ENCODE measurements around the gene KAZN.
"Not testable (repeated sequence)": the region's sequence is repeated elsewhere in the genome, so short reads cannot be mapped to it uniquely, and the experiment has no call there.

The KAZN gene

GRCh38 chr1:14962407-14962806 lies 363.9 kb downstream of the KAZN start:
- no peak for DNase-seq

GRCh38 chr1:14963791-14964710 lies 365.6 kb downstream of the KAZN start:
- DNase-seq, result not testable (repeated sequence)

- DNase-seq, result no peak
These were observed 366.2 kb downstream of the KAZN start for GRCh38 chr1:14964711-14965055.

DNA sequence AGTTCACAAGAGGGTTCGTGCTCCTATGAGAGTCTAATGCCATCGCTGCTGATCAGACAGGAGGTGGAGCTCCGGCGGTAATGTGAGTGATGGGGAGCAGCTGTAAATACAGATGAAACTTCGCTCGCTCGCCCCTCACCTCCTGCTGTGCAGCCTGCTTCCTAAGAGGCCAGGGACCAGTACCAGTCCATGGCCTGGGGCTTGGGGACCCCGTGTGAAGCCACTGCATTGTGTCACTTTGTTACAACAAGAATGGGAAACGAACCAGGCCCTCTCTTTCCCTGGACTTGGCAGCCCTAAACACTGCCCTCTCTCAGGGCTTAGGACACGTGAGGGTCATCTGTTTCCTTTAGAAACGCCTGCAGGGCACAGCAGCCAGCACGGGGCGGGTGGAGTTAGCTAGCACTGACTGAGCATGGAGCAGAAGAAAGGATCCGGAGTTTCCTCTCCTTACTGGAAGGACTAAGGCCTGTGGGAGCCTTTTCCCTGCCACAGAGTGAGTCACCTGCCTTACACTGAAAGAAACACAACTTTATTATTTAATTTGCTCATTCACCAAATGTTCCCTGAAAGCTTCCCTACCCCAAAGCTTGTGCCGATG lies 369.9 kb downstream of the KAZN start:
- DNase-seq, result no peak

DNA sequence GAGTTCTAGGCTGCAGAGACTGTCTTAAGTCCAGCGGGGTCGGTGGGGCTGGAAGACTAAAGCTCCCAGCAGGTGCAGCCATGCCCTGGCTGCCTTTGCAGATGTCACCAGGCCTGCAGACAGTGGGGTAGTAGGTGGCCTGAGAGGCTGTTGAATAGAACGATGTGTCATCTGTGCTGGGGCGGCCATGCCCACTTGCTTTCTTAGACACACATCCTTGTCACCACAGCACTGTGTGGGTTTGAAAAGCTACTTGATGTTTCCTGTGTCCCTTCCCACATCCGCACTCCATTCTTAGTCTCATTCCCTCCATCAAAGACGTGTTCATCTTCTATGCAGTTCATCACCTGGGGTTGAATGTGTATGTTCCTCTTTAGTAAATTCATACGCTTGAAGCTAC lies 370.5 kb downstream of the KAZN start:
- DNase-seq, result peak; percentile 11

DNA sequence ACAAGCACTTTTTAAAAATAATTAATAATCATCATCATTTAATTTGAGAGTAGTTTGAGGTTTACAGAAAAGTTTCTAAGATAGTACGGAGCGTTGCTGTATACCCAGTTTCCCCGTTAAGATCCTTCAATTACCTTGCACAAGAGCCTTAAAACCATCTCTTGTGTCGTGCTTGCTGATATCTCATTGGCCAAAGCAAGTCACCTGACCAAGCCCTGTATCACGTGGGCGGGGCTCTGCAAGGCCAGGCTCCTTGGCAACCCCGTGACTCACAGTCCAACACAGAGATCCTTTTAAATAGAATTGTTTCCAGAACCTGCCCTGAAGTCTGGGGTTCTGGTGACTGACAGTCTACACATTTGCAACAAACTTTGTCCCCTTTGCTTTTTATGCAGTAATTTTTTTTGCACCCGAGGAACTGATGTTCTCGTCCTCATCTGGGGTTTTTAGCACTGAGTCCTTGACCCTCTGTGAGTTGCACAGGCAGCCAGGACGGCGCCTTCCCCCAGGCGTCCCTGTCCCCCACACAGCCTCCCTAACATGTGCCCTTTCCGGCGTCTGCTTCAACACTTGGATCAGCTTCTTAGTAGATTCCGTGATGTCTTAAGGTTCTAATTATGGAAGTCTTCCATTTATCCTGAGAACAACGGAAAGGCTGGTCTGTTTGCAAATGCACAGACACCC lies 371.8 kb downstream of the KAZN start:
- no peak for DNase-seq

- no peak for DNase-seq
These were observed 372.3 kb downstream of the KAZN start for GRCh38 chr1:14970799-14971141.

- DNase-seq, result no peak
These were observed 372.7 kb downstream of the KAZN start for GRCh38 chr1:14971221-14971620.

DNA sequence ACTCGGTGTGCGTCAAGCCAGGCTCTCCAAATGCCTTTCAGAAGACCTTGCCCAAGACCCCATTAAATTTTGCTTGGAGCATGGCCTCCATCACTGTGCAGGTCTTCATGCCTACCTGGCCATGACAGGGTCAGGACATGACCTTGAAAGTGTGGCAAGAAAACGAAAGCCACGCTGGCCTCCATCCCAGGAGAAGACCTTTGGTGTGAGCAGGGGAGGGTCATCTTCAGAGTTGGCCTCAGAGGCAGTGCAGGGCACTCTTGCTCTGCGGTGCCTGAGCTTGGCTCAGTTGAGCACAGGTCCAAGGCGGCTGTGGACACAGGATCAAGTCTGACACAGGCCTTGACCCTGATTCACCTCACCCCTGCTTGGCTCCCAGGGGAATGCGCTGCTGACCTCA lies 373.6 kb downstream of the KAZN start:
- no peak for DNase-seq

DNA sequence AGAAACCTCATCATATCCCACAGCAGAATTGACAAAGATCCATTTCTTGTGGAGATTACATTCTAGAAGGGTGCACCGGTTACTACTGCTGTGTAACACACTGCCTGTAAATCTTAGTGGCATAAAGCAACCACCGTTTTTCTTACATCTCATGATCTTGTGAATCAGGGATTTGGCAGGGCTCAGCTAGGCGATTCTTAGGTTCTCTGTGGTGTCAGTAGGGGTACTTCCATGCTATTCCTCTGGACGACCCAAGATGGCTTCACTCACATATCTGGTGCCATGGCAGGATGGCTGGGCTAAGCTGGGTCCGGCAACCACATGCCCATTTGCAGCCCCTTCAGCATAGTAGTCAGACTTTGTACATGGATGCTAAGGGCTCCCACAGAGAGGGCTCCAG lies 375.3 kb downstream of the KAZN start:
- no peak for DNase-seq

GRCh38 chr1:14974361-14974760 lies 375.9 kb downstream of the KAZN start:
- no peak for DNase-seq

DNA sequence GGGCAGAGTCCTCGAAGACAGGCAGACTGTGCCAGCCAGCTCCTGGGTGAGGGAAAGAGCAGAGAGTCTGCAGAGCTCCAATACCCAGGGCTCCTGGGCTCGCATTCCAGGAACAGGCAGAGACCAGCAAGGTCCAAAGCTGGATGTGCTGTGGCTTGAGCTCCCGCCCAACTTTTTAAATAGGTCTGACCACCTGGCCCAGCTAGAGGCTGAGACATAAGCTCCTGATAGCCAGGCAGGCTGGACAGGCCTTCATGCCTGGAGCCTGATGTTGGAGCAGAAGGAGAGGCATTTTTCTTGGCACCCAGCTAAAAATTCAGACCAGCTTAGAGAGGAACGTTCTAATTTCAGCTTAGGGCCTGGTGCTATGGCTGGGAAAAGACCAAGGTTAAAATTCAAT lies 376.6 kb downstream of the KAZN start:
- DNase-seq, result no peak

- no peak for DNase-seq
These were observed 377.8 kb downstream of the KAZN start for GRCh38 chr1:14976256-14976655.

- no peak for DNase-seq
These were observed 378.9 kb downstream of the KAZN start for GRCh38 chr1:14977338-14977931.

DNA sequence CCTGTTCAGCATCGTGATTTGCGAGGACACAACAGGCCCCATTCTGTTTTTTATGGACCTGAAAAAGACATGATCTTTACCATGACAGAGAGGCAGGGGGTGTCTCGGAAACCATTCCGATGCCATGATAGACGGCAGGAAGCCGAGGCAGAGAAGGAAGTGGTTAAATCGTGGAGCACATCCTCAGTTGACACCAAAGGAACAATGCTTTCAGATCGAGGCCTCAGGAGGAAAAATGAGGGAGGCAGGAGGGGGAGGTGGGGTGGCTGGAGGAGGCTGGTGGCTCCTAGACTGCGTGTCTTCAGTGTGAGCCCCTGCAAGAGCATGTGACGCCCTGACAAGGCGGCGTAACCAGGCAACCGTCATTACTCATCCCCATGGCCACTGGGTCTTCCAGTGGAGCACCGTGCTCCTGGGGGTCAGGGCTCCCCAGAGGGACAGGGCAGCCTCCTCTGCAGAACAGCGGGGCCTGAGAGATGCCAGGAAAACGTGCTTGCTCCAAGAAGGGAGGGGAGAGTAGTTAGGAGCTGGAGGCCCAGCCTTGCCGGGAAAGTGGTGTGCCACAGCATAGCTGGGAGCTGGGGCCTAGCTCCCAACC lies 382.2 kb downstream of the KAZN start:
- DNase-seq, result no peak

DNA sequence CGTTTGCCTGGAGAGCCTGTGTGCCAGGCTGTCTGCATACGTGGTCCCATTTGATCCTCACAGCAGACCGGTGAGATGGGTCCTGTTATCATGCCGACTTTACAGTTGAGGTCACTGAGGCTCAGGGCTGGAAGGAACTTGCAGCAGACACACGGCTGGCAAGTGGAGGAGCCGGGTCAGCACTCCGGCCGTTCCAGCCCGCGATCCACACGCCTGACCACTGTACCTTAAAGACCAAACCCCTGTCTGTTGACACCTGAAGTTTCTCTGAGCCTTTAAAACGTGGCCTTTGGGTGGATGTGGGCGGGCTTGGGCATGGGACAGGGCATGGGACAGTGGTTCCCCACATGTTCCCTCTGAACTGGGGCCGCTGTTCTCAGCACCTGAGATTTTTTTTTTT lies 383.5 kb downstream of the KAZN start:
- no peak for DNase-seq

DNA sequence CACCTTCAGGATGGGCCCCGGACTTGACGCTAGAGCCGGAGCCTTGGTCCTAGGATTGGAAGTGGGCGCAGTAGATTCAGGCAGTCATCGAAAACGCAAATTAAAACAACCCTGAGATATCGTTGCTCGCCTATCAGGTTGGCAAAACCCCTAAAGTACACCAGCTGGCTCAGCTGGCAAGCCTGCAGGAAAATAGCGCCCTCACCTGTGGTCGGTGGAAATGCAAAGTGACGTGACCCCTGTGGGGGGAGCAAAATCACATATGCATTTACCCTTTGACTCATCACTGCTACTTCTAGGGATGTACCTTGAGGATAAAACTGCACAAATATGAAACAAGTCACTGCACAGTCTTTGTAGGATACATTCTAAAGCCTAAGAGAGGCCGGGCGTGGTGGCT lies 384.8 kb downstream of the KAZN start:
- DNase-seq, result no peak

DNA sequence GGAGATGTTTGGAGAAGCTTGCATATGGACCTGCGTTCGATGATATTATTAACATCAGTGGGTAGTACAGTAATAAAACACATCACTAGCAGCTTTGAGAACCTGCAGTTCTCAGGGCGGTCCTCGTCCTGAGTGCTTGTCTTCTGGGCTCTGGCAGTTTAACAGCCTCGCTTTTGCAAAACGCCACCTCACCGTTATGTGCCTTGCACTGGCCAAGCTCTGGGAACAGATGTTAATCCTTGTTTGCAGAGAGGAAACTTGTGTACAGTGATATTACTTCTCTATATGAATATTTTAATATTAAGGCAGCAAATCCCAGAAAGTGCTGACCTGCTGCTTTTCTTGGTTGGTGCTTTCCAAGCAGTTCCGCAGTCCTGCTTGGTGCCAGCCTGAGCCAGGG lies 387.7 kb downstream of the KAZN start:
- DNase-seq, result no peak

GRCh38 chr1:14987829-14988603 lies 389.5 kb downstream of the KAZN start:
- no peak for DNase-seq

GRCh38 chr1:14988636-14989035 lies 390.2 kb downstream of the KAZN start:
- DNase-seq, result no peak

DNA sequence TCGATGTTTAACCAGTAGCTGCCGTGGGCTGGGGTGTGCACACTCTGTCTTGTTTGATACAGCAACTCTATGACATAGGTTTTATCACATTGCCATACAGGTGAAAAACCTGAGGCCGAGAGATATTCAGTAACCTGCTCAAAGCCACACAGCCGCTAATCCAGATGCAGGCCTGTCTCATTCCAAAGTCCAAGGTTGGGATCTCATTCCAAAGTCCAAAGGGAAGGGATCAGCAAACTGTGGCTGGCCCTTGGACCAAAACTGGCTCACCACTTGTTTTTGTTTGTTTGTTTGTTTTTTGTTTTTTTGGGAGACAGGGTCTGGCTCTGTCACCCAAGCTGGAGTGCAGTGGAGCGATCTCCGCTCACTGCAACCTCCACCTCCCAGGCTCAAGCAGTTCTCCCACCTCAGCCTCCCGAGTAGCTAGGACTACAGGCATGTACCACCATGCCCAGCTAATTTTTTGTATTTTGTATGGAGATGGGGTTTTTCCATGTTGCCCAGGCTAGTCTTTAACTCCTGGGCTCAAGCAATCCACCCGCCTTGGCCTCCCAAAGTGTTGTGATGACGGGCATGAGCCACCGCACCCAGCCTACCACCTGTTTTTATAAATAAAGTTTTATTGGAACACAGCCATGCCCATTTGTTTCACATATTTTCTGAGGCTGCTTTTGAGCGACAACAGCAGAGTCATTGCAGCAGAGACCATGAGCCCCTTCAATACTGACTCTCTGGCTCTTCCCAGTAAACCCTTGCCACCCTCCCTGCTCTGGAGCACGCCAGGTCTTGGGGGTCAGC lies 391.6 kb downstream of the KAZN start:
- DNase-seq, result no peak

GRCh38 chr1:14993414-14993813 lies 394.9 kb downstream of the KAZN start:
- DNase-seq, result no peak
